Astrocyte (in vitro differentiated cells and primary cell): ENCODE results near the gene APOL6. TPM values are rescaled to one million over a fixed set of nuclear protein-coding genes. Genes with fewer than 3 reads are reported as not detected.

Experiments
- DNase-seq: peaks from one replicate; pipeline ENCODE4 v3.0.0-alpha.2; 2010; ENCODE audit warnings: low read depth
- FAIRE-seq: peaks from 2 replicates; lab custom pipeline; 2011; peaks lifted over from hg19 to GRCh38; lab: Jason Lieb, UNC
- H2AFZ ChIP-seq: 2 replicates; pipeline ENCODE4 v1.6.0; 2012; ENCODE audit warnings: low read depth, low read length, inconsistent platforms
- H3K27ac ChIP-seq: 2 replicates; pipeline ENCODE4 v1.5.1; 2011; ENCODE audit warnings: low read depth, low read length, inconsistent platforms
- H3K27me3 ChIP-seq: 2 replicates; pipeline ENCODE4 v1.6.0; 2011; ENCODE audit warnings: low read length, inconsistent platforms; ENCODE audit not compliant: insufficient read depth
- H3K36me3 ChIP-seq: 2 replicates; pipeline ENCODE4 v1.5.1; 2011; ENCODE audit warnings: low read length, inconsistent platforms; ENCODE audit not compliant: insufficient read depth
- H3K4me1 ChIP-seq: 2 replicates; pipeline ENCODE4 v1.5.1; 2011; ENCODE audit warnings: low read length, inconsistent platforms; ENCODE audit not compliant: insufficient read depth
- H3K4me2 ChIP-seq: 2 replicates; pipeline ENCODE4 v1.6.0; 2012; ENCODE audit warnings: low read length, inconsistent platforms
- H3K4me3 ChIP-seq: 2 replicates; pipeline ENCODE4 v1.5.1; 2011; ENCODE audit warnings: low read depth, mild to moderate bottlenecking, low read length, inconsistent platforms; ENCODE audit not compliant: insufficient read depth
- H3K79me2 ChIP-seq: 2 replicates; pipeline ENCODE4 v1.6.0; 2012; ENCODE audit warnings: mild to moderate bottlenecking, low read length, inconsistent platforms; ENCODE audit not compliant: insufficient read depth
- H3K9ac ChIP-seq: 2 replicates; pipeline ENCODE4 v1.6.0; 2012; ENCODE audit warnings: mild to moderate bottlenecking, low read length, inconsistent platforms
- H3K9me3 ChIP-seq: 2 replicates; pipeline ENCODE4 v1.5.1; 2012; ENCODE audit warnings: low read depth, mild to moderate bottlenecking, low read length, inconsistent platforms; ENCODE audit not compliant: insufficient read depth
- H4K20me1 ChIP-seq: 2 replicates; pipeline ENCODE4 v1.6.0; 2012; ENCODE audit warnings: low read length, inconsistent platforms; ENCODE audit not compliant: insufficient read depth
- H3K27ac Mint-ChIP-seq: one replicate; pipeline ENCODE4 v1.8.0; 2021; ENCODE audit warnings: mild to moderate bottlenecking, mixed read lengths; ENCODE audit not compliant: unreplicated experiment
- H3K27me3 Mint-ChIP-seq: one replicate; pipeline ENCODE4 v1.8.0; 2021; ENCODE audit warnings: low read depth, mixed read lengths; ENCODE audit not compliant: unreplicated experiment
- H3K36me3 Mint-ChIP-seq: one replicate; pipeline ENCODE4 v1.8.0; 2021; ENCODE audit warnings: low read depth, mixed read lengths; ENCODE audit not compliant: unreplicated experiment
- H3K4me1 Mint-ChIP-seq: one replicate; pipeline ENCODE4 v1.8.0; 2021; ENCODE audit warnings: low read depth, mixed read lengths; ENCODE audit not compliant: unreplicated experiment
- H3K4me3 Mint-ChIP-seq: one replicate; pipeline ENCODE4 v1.8.0; 2021; ENCODE audit warnings: mild to moderate bottlenecking, moderate library complexity, mixed read lengths; ENCODE audit not compliant: unreplicated experiment
- H3K9me3 Mint-ChIP-seq: one replicate; pipeline ENCODE4 v1.8.0; 2021; ENCODE audit warnings: mild to moderate bottlenecking, mixed read lengths; ENCODE audit not compliant: unreplicated experiment
- EZH2 ChIP-seq: IDR thresholded peaks from 2 replicates; pipeline ENCODE4 v1.6.1; 2012; ENCODE audit warnings: mild to moderate bottlenecking, low read length, inconsistent platforms; ENCODE audit not compliant: insufficient read depth
- total RNA-seq: library from RNA; stranded (reverse); gene quantifications from 2 replicates; pipeline ENCODE4 v1.2.1, GENCODE V29; 2021
- TF ChIP-seq, protein P1 (sequence below): IDR thresholded peaks from 2 replicates; pipeline ENCODE4 v1.5.1; 2011; ENCODE audit warnings: low read depth, mild to moderate bottlenecking, inconsistent platforms, low read length, moderate library complexity; ENCODE audit not compliant: insufficient read depth

APOL6 gene
- total RNA-seq, 1 donor from 2014 or later: 5.9 TPM

DNA sequence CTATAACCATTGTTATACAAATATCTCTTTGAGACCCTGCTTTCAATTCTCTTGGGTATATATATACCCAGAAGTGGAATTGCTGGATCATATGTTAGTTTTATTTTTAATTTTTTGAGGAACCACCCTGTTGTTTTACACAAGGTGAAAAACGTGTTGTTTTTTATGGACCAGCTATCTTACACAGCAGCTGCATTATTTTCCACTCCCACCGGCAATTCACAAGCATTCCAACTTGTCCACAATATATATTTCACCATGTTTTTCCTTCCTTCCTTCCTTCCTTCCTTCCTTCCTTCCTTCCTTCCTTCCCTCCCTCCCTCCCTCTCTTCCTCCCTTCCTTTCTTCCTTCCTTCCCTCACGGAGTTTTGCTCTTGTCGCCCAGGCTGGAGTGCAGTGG is 63.1 kb downstream of the APOL6 start:
- Mint-ChIP-seq H3K27ac (no peak overlapping the region), H3K36me3 (no peaks in the 10 kb centered on the region), H3K4me3 (no peak overlapping the region), H3K9me3 (peaks cover 13% of the 10 kb centered on the region), H3K27me3 (peaks cover 13% of the 10 kb centered on the region), H3K4me1 (no peaks in the 10 kb centered on the region)
- no peak overlapping the region for H3K4me3 ChIP-seq
- H4K20me1 ChIP-seq: no peaks in the 10 kb centered on the region
- no peak for TF ChIP-seq EZH2
- TF ChIP-seq, protein P1, sequence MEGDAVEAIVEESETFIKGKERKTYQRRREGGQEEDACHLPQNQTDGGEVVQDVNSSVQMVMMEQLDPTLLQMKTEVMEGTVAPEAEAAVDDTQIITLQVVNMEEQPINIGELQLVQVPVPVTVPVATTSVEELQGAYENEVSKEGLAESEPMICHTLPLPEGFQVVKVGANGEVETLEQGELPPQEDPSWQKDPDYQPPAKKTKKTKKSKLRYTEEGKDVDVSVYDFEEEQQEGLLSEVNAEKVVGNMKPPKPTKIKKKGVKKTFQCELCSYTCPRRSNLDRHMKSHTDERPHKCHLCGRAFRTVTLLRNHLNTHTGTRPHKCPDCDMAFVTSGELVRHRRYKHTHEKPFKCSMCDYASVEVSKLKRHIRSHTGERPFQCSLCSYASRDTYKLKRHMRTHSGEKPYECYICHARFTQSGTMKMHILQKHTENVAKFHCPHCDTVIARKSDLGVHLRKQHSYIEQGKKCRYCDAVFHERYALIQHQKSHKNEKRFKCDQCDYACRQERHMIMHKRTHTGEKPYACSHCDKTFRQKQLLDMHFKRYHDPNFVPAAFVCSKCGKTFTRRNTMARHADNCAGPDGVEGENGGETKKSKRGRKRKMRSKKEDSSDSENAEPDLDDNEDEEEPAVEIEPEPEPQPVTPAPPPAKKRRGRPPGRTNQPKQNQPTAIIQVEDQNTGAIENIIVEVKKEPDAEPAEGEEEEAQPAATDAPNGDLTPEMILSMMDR: no peak
- H3K9me3 ChIP-seq: no peaks in the 10 kb centered on the region
- no peaks in the 10 kb centered on the region for H3K79me2 ChIP-seq
- no peak overlapping the region for H3K27ac ChIP-seq
- H3K4me1 ChIP-seq: no peaks in the 10 kb centered on the region
- DNase-seq (no peak), FAIRE-seq (no peak)
- peaks cover 7% of the 10 kb centered on the region for H3K27me3 ChIP-seq
- no peak overlapping the region for H3K9ac ChIP-seq
- no peaks in the 10 kb centered on the region for H3K36me3 ChIP-seq
- no peak overlapping the region for H2AFZ ChIP-seq
- no peak overlapping the region for H3K4me2 ChIP-seq

DNA sequence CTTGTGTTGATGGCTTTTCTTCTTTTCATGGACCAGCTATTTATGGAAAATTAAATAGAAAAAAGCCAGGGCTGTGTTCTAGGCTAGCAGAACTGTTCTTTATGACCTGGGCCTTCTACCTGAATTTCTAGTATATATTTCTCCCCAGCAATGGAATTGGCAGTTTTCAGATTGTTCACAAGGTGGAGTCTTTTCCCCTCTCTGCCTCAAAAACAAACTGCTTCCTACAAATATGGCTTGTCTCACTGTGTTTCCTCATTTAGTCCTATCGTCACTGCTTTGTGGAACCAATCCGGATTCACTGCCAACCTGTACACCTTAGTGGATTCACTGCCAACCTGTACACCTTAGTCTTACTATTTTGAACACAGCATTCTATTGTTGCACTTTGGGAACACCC is 64.4 kb downstream of the APOL6 start:
- H3K4me2 ChIP-seq: no peak overlapping the region
- H3K9me3 ChIP-seq: no peaks in the 10 kb centered on the region
- no peaks in the 10 kb centered on the region for H4K20me1 ChIP-seq
- DNase-seq (no peak), FAIRE-seq (no peak)
- peaks cover 13% of the 10 kb centered on the region for H3K27me3 Mint-ChIP-seq
- H3K4me3 ChIP-seq: no peak overlapping the region
- H3K79me2 ChIP-seq: no peaks in the 10 kb centered on the region
- TF ChIP-seq, protein P1: no peak
- TF ChIP-seq EZH2: no peak
- peaks cover 13% of the 10 kb centered on the region for H3K9me3 Mint-ChIP-seq
- no peak overlapping the region for H3K27ac Mint-ChIP-seq
- H3K27ac ChIP-seq: no peak overlapping the region
- no peaks in the 10 kb centered on the region for H3K36me3 Mint-ChIP-seq
- no peaks in the 10 kb centered on the region for H3K4me1 ChIP-seq
- H3K4me3 Mint-ChIP-seq: no peak overlapping the region
- H2AFZ ChIP-seq: no peak overlapping the region
- peaks cover 7% of the 10 kb centered on the region for H3K27me3 ChIP-seq
- H3K4me1 Mint-ChIP-seq: no peaks in the 10 kb centered on the region
- no peak overlapping the region for H3K9ac ChIP-seq
- H3K36me3 ChIP-seq: no peaks in the 10 kb centered on the region

DNA sequence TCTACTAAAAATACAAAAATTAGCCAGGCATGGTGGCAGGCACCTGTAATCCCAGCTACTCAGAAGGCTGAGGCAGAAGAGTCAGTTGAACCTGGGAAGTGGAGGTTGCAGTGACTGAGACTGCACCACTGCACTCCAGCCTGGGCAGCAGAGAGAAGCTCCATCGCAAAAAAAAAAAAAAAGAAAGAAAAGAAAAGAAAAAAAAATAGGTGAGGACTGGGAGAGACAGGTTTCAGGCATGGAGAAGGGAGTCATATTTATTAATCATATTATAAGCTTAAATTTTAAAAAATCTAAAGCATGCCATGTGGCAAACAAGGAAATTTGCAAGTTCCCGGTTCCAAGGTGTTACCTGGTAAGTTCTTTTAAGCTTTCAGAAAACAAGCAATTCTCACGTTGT is 69.3 kb downstream of the APOL6 start, which contains the start of gene APOL5:
Gene APOL5, plus strand, starts transcription at position 301 of the 400 bp plus-strand sequence. Its CDS starts 0 bp downstream, at position 301.
- H3K36me3 ChIP-seq: no peaks in the 10 kb centered on the region
- no peaks in the 10 kb centered on the region for H3K4me1 ChIP-seq
- TF ChIP-seq, protein P1: no peak
- no peak for TF ChIP-seq EZH2
- H3K4me3 ChIP-seq: no peak within 1 kb of the TSS
- H4K20me1 ChIP-seq: no peaks in the 10 kb centered on the region
- no peaks in the 10 kb centered on the region for H3K4me1 Mint-ChIP-seq
- H3K27me3 ChIP-seq: peaks cover 7% of the 10 kb centered on the region
- FAIRE-seq: no peak
- DNase-seq: no peak
- no peaks in the 10 kb centered on the region for H3K9me3 ChIP-seq
- H3K9me3 Mint-ChIP-seq: peaks cover 17% of the 10 kb centered on the region
- no peak within 1 kb of the TSS for H3K27ac ChIP-seq
- no peak within 1 kb of the TSS for H3K27ac Mint-ChIP-seq
- H3K36me3 Mint-ChIP-seq: no peaks in the 10 kb centered on the region
- peaks cover 15% of the 10 kb centered on the region for H3K27me3 Mint-ChIP-seq
- no peak within 1 kb of the TSS for H3K4me3 Mint-ChIP-seq
- no peak within 1 kb of the TSS for H3K4me2 ChIP-seq
- no peak within 1 kb of the TSS for H2AFZ ChIP-seq
- H3K9ac ChIP-seq: no peak within 1 kb of the TSS
- no peaks in the 10 kb centered on the region for H3K79me2 ChIP-seq

Other genes with a start within 250 kb of the APOL6 start
- 12.6 and 12.8 TPM in 2 replicates for gene MCM5, start 248.3 kb upstream of the APOL6 start, total RNA-seq
- gene RASD2, start 107.6 kb upstream of the APOL6 start, total RNA-seq: 0.16 and 0.17 TPM in 2 replicates
- not detected in 2 replicates for gene MB, start 31.1 kb upstream of the APOL6 start, total RNA-seq
- gene APOL5, start 69.4 kb downstream of the APOL6 start, total RNA-seq: not detected in 2 replicates